OCI-LY1 (cell line): ENCODE results near the gene SEC24B.

Experiments
- CTCF ChIP-seq: fragments of 200-600 bp; sonication (generic), shearing (Covaris generic); IDR thresholded peaks from 2 replicates; pipeline ENCODE4 v1.5.1; 2017; ENCODE audit warnings: mild to moderate bottlenecking, antibody characterized with exemption, low read length, moderate library complexity, mixed read lengths
- EZH2 ChIP-seq: fragments of 200-600 bp; sonication (generic), shearing (Covaris generic); IDR thresholded peaks from 2 replicates; pipeline ENCODE4 v1.8.0; 2017; ENCODE audit warnings: borderline replicate concordance, mixed run types, mild to moderate bottlenecking, antibody characterized with exemption, low read length, moderate library complexity, mixed read lengths

GRCh38 chr4:109418588-109418987, 15.0 kb upstream of the SEC24B start:
- TF ChIP-seq CTCF: no peak
- no peak for TF ChIP-seq EZH2
